WTC11 (cell line): ENCODE data around the gene LIN7A.

Experiments
- ELF4 ChIP-seq: sonication (generic); formaldehyde crosslinking; IDR thresholded peaks from 2 replicates; pipeline ENCODE4 v1.8.1; 2022; ENCODE audit warnings: low read depth, mild to moderate bottlenecking, moderate library complexity, missing genetic modification reagents
- EMX1 ChIP-seq: fragments of 250-450 bp; sonication (Bioruptor Pico); IDR thresholded peaks from 2 replicates; pipeline ENCODE4 v1.8.0; 2021; ENCODE audit warnings: mild to moderate bottlenecking
- FOXK1 ChIP-seq: sonication (generic); formaldehyde crosslinking; IDR thresholded peaks from 2 replicates; pipeline ENCODE4 v1.8.0; 2022; ENCODE audit warnings: mild to moderate bottlenecking, moderate library complexity, missing genetic modification reagents
- KAT7 ChIP-seq: sonication (generic); formaldehyde crosslinking; IDR thresholded peaks from 2 replicates; pipeline ENCODE4 v1.8.1; 2023; ENCODE audit warnings: missing genetic modification reagents, mild to moderate bottlenecking, borderline replicate concordance
- NFE2L1 ChIP-seq: sonication (generic); formaldehyde crosslinking; IDR thresholded peaks from 2 replicates; pipeline ENCODE4 v1.8.1; 2023; ENCODE audit warnings: missing genetic modification reagents
- NR2C2 ChIP-seq: sonication (generic); formaldehyde crosslinking; IDR thresholded peaks from 2 replicates; pipeline ENCODE4 v1.8.0; 2022; ENCODE audit warnings: mild to moderate bottlenecking, missing genetic modification reagents
- ZNF671 ChIP-seq: fragments of 250-450 bp; sonication (Bioruptor Pico); IDR thresholded peaks from 2 replicates; pipeline ENCODE4 v1.8.0; 2021; ENCODE audit warnings: mild to moderate bottlenecking
- TF ChIP-seq, protein P1 (sequence below): fragments of 200-600 bp; IDR thresholded peaks from 2 replicates; pipeline ENCODE4 v1.8.0; 2022; ENCODE audit warnings: antibody characterized with exemption
- TF ChIP-seq, protein P2 (sequence below): sonication (generic); formaldehyde crosslinking; IDR thresholded peaks from 2 replicates; pipeline ENCODE4 v1.8.1; 2023; ENCODE audit warnings: mild to moderate bottlenecking, missing genetic modification reagents, moderate library complexity
- TF ChIP-seq, protein P3 (sequence below): sonication (generic); formaldehyde crosslinking; IDR thresholded peaks from 2 replicates; pipeline ENCODE4 v1.8.0; 2022; ENCODE audit warnings: mild to moderate bottlenecking, missing genetic modification reagents
- TF ChIP-seq, protein P4 (sequence below): fragments of 250-450 bp; sonication (Bioruptor Pico); conservative IDR thresholded peaks from 2 replicates; pipeline ENCODE4 v1.9.0; 2021; ENCODE audit warnings: mild to moderate bottlenecking

- TF ChIP-seq, protein P1, sequence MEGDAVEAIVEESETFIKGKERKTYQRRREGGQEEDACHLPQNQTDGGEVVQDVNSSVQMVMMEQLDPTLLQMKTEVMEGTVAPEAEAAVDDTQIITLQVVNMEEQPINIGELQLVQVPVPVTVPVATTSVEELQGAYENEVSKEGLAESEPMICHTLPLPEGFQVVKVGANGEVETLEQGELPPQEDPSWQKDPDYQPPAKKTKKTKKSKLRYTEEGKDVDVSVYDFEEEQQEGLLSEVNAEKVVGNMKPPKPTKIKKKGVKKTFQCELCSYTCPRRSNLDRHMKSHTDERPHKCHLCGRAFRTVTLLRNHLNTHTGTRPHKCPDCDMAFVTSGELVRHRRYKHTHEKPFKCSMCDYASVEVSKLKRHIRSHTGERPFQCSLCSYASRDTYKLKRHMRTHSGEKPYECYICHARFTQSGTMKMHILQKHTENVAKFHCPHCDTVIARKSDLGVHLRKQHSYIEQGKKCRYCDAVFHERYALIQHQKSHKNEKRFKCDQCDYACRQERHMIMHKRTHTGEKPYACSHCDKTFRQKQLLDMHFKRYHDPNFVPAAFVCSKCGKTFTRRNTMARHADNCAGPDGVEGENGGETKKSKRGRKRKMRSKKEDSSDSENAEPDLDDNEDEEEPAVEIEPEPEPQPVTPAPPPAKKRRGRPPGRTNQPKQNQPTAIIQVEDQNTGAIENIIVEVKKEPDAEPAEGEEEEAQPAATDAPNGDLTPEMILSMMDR: no peak
- TF ChIP-seq ZNF671 (CRISPR knock-in tag): no peak
- TF ChIP-seq EMX1 (CRISPR knock-in tag): no peak
- TF ChIP-seq FOXK1 (CRISPR knock-in tag): no peak
- TF ChIP-seq, protein P2, sequence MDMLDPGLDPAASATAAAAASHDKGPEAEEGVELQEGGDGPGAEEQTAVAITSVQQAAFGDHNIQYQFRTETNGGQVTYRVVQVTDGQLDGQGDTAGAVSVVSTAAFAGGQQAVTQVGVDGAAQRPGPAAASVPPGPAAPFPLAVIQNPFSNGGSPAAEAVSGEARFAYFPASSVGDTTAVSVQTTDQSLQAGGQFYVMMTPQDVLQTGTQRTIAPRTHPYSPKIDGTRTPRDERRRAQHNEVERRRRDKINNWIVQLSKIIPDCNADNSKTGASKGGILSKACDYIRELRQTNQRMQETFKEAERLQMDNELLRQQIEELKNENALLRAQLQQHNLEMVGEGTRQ (CRISPR knock-in tag): no peak
- TF ChIP-seq, protein P3, sequence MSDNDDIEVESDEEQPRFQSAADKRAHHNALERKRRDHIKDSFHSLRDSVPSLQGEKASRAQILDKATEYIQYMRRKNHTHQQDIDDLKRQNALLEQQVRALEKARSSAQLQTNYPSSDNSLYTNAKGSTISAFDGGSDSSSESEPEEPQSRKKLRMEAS (CRISPR knock-in tag): no peak
- no peak for TF ChIP-seq KAT7 (CRISPR knock-in tag)
- TF ChIP-seq, protein P4, sequence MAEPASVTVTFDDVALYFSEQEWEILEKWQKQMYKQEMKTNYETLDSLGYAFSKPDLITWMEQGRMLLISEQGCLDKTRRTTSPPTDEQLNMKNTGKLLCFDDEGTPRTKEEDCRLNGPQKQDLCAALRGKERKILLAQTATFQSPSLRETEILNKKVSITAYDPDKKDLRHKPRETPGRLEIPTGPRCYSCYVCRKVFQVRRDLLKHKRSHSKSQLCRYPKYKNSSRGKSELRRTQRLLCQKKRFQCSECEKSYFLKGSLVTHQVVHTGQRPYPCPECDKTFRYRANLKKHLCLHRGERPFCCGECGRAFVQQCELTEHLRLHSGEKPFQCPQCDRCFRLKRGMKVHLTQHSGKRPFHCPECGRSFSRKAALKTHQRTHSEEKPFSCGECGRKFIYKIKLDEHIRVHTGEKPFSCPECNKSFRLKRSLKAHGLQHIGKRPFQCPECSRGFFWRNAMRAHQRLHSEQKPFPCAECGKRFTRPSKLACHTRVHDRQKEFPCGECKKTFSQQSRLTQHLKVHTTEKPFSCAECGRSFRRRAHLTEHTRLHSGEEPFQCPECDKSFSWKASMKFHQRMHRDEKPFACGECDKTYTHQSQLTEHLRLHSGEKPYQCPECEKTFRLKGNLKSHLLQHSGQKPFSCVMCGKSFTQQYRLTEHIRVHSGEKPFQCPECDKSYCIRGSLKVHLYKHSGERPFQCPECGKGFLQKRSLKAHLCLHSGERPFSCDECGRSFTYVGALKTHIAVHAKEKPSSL (CRISPR knock-in tag): no peak
- TF ChIP-seq NR2C2: no peak
- no peak for TF ChIP-seq NFE2L1 (CRISPR knock-in tag)
- no peak for TF ChIP-seq ELF4 (CRISPR knock-in tag)
Measured at GRCh38 chr12:80858356-80858755, 79.4 kb downstream of the LIN7A start.
